Stimulated activated CD8-positive, alpha-beta memory T cell treated with anti-CD3 and anti-CD28 coated beads, Interleukin-7, amount 100 ng/mL, for 24 hours (primary cell): Measurements from ENCODE around the gene PLXDC2.
"Not testable (repeated sequence)": the region's sequence is repeated elsewhere in the genome, so short reads cannot be mapped to it uniquely, and the experiment has no call there.

ENCODE experiments used
- DNase-seq: peaks from one replicate; pipeline ENCODE4 v3.0.0-alpha.2; 2020; ENCODE audit warnings: low read depth

Gene PLXDC2

GRCh38 chr10:20115894-20116293 is 299.7 kb downstream of the PLXDC2 start:
- no peak for DNase-seq

- no peak for DNase-seq
Measured at GRCh38 chr10:20117471-20117870, 301.2 kb downstream of the PLXDC2 start.

GRCh38 chr10:20118119-20118518 is 301.9 kb downstream of the PLXDC2 start:
- no peak for DNase-seq

- no peak for DNase-seq
Measured at GRCh38 chr10:20128811-20129210, 312.6 kb downstream of the PLXDC2 start.

- DNase-seq = no peak
Measured at GRCh38 chr10:20132816-20133215, 316.6 kb downstream of the PLXDC2 start.

- DNase-seq = no peak
Measured at GRCh38 chr10:20133669-20134189, 317.5 kb downstream of the PLXDC2 start.

- DNase-seq = no peak
Measured at GRCh38 chr10:20142311-20142710, 326.1 kb downstream of the PLXDC2 start.

GRCh38 chr10:20144268-20144667 is 328.0 kb downstream of the PLXDC2 start:
- no peak for DNase-seq

GRCh38 chr10:20146004-20146403 is 329.8 kb downstream of the PLXDC2 start:
- DNase-seq = no peak

GRCh38 chr10:20147684-20148083 is 331.5 kb downstream of the PLXDC2 start:
- no peak for DNase-seq

GRCh38 chr10:20156511-20156910 is 340.3 kb downstream of the PLXDC2 start:
- DNase-seq = no peak

GRCh38 chr10:20157314-20157713 is 341.1 kb downstream of the PLXDC2 start:
- no peak for DNase-seq

GRCh38 chr10:20158086-20158485 is 341.9 kb downstream of the PLXDC2 start:
- DNase-seq = no peak

GRCh38 chr10:20162123-20162522 is 345.9 kb downstream of the PLXDC2 start:
- no peak for DNase-seq

- no peak for DNase-seq
Measured at GRCh38 chr10:20166096-20166675, 350.0 kb downstream of the PLXDC2 start.

GRCh38 chr10:20170661-20171060 is 354.4 kb downstream of the PLXDC2 start:
- no peak for DNase-seq

GRCh38 chr10:20173046-20173445 is 356.8 kb downstream of the PLXDC2 start:
- no peak for DNase-seq

GRCh38 chr10:20175719-20176118 is 359.5 kb downstream of the PLXDC2 start:
- no peak for DNase-seq

- no peak for DNase-seq
Measured at GRCh38 chr10:20180766-20181165, 364.5 kb downstream of the PLXDC2 start.

GRCh38 chr10:20181434-20181833 is 365.2 kb downstream of the PLXDC2 start:
- DNase-seq = no peak

GRCh38 chr10:20185116-20185515 is 368.9 kb downstream of the PLXDC2 start:
- DNase-seq = no peak

- not testable (repeated sequence) for DNase-seq
Measured at GRCh38 chr10:20191392-20191791, 375.2 kb downstream of the PLXDC2 start.

- DNase-seq = no peak
Measured at GRCh38 chr10:20195076-20195475, 378.8 kb downstream of the PLXDC2 start.

GRCh38 chr10:20200758-20201157 is 384.5 kb downstream of the PLXDC2 start:
- no peak for DNase-seq
